SJSA1 (cell line): ENCODE measurements around the gene PTTG2. TPM values are rescaled to one million over a fixed set of nuclear protein-coding genes. Genes with fewer than 3 reads are reported as not detected.
"Not testable (repeated sequence)": the region's sequence is repeated elsewhere in the genome, so short reads cannot be mapped to it uniquely, and the experiment has no call there.

Experiments
- DNase-seq, 2 experiments: peaks; one replicate each; pipeline ENCODE4 v3.0.0-alpha.2; 2015 to 2020; ENCODE audit warnings: low spot score in 2 of 2, low read depth in 1 of 2
- H3K27ac ChIP-seq: fragments of 250-450 bp; sonication (Bioruptor Pico); 2 replicates; pipeline ENCODE4 v1.5.1; 2020; ENCODE audit warnings: mild to moderate bottlenecking, moderate library complexity
- H3K27me3 ChIP-seq: fragments of 250-450 bp; sonication (Bioruptor Pico); replicated peaks from 2 replicates; pipeline ENCODE4 v1.5.1; 2020; ENCODE audit warnings: mild to moderate bottlenecking, moderate library complexity
- H3K36me3 ChIP-seq: fragments of 250-450 bp; sonication (Bioruptor Pico); 2 replicates; pipeline ENCODE4 v1.5.1; 2020; ENCODE audit warnings: mild to moderate bottlenecking
- H3K4me1 ChIP-seq: fragments of 250-450 bp; sonication (Bioruptor Pico); replicated peaks from 2 replicates; pipeline ENCODE4 v1.6.1; 2021; ENCODE audit warnings: mild to moderate bottlenecking
- H3K4me3 ChIP-seq: fragments of 250-450 bp; sonication (Bioruptor Pico); 2 replicates; pipeline ENCODE4 v1.5.1; 2020; ENCODE audit warnings: mild to moderate bottlenecking
- H3K9me3 ChIP-seq: fragments of 250-450 bp; sonication (Bioruptor Pico); replicated peaks from 2 replicates; pipeline ENCODE4 v1.5.1; 2020; ENCODE audit warnings: mild to moderate bottlenecking
- total RNA-seq: library from RNA; depleted of rRNA; stranded (reverse); fragments of >200 nt; shearing (Covaris generic); gene quantifications from 2 replicates; pipeline ENCODE4 v1.2.3, GENCODE V29; 2014

PTTG2 gene
- total RNA-seq, 1 experiment from 2014 or later, result not detected

DNA sequence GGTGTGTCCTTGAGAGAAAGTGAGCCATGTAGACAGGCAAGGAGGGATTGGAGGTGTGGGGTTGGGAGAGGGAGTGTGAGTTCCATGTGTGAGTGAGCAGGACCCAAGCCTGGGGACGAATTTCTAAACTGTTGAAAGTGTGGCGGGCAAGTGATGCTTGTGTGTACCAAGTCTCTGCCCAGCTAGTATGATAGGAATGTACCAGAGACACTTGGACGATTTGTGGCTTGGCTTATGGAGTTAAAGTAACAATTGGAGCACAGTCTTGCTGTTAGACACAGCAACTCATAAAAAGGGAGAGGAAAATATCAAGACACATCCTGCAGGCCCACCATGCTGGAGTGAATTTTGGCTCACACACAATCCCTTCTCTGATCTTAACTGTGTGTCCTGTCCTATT lies 8.5 kb downstream of the PTTG2 start:
- no peaks in the 10 kb centered on the region for H3K9me3 ChIP-seq
- H3K4me3 ChIP-seq, result no peak overlapping the region
- H3K36me3 ChIP-seq, result no peaks in the 10 kb centered on the region
- H3K27me3 ChIP-seq, result no peaks in the 10 kb centered on the region
- no peak overlapping the region for H3K27ac ChIP-seq
- H3K4me1 ChIP-seq, result no peaks in the 10 kb centered on the region; the same call in 1 of the 2 replicates
- DNase-seq, result no peak

DNA sequence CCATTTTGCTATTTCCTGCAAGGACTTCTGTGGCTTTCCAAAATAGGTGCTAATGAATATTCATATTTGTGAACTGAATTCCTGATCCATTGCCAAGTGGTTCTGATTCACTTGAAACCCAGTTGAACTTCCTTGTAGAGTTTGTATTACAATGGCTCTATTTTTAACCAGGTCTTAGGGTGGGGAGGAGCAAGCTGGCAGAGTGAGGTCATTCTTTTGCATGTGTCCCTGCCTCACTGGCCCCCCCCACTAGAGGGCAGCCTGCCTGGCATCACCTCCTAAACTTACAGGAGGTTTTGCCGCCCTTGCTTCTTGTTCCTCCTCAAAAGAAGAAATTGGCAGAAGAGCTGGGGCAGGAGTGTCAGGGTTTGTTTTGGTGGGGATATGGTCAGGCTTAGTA lies 10.5 kb downstream of the PTTG2 start:
- Histone ChIP-seq H3K27me3 (no peaks in the 10 kb centered on the region), H3K36me3 (no peaks in the 10 kb centered on the region), H3K4me3 (no peak overlapping the region), H3K27ac (no peak overlapping the region), H3K4me1 (no peaks in the 10 kb centered on the region; the same call in 1 of the 2 replicates), H3K9me3 (no peaks in the 10 kb centered on the region)
- DNase-seq, result peak; percentile 30 to 52

DNA sequence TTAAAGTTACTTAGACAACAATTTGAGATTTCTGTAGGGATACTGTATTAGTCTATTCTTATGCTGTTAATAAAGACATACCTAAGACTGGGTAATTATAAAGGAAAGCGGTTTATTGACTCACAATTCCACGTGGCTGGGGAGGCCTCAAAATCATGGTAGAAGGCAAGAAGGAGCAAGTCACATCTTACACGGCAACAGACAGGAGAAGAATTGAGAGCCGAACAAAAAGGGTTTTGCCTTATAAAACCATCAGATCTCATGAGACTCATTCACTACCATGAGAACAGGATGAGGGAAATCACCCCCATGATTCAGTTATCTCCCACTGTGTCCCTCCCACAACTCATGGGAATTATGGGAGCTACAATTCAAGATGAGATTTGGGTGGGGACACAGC lies 11.0 kb downstream of the PTTG2 start:
- no peaks in the 10 kb centered on the region for H3K27me3 ChIP-seq
- no peak overlapping the region for H3K4me3 ChIP-seq
- H3K27ac ChIP-seq, result no peak overlapping the region
- no peaks in the 10 kb centered on the region for H3K9me3 ChIP-seq
- no peaks in the 10 kb centered on the region; the same call in 1 of the 2 replicates for H3K4me1 ChIP-seq
- H3K36me3 ChIP-seq, result no peaks in the 10 kb centered on the region
- DNase-seq, result no peak

DNA sequence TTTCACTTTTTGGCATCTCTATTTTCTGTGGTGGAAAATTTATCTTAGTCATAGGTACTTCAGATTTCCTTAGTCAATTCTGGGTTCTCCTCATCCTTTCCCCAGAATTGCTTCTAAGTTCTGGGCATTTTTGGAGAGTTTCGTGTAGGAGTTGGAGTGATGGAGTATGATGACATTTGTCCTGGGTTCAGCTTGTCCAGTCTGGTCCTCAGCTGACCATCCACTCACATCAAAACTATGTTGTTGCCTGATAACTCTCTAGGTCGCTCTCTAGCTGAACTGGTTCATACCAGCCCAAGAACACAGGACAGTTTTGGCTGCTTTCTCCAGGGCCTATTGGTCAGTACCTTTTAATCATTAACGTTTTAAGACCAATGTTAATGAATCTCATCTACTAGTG lies 13.2 kb downstream of the PTTG2 start:
- no peak for DNase-seq
- Histone ChIP-seq H3K9me3 (no peaks in the 10 kb centered on the region), H3K27me3 (no peaks in the 10 kb centered on the region), H3K36me3 (peaks cover 4% of the 10 kb centered on the region), H3K4me3 (no peak overlapping the region), H3K27ac (no peak overlapping the region), H3K4me1 (peaks cover 2% of the 10 kb centered on the region)

DNA sequence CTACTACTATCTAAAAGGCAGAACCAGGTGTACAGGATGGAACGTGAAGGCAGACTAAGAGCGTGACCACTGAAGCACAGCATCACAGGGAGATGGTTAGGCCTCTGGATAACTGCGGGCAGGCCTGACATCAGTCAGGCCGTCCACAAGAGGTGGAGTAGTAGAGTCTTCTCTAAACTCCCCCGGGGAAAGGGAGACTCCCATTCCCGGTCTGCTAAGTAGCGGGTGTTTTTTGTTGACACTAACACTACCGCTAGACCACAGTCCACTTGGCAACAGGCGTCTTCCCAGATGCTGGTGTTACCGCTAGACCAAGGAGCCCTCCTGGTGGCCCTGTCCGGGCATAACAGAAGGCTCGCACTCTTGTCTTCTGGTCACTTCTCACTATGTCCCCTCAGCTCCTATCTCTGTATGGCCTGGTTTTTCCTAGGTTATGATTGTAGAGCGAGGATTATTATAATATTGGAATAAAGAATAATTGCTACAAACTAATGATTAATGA lies 15.2 kb downstream of the PTTG2 start:
- not testable (repeated sequence) for H3K27me3 ChIP-seq, H3K36me3 ChIP-seq, H3K4me1 ChIP-seq, DNase-seq, H3K9me3 ChIP-seq, H3K27ac ChIP-seq, H3K4me3 ChIP-seq

DNA sequence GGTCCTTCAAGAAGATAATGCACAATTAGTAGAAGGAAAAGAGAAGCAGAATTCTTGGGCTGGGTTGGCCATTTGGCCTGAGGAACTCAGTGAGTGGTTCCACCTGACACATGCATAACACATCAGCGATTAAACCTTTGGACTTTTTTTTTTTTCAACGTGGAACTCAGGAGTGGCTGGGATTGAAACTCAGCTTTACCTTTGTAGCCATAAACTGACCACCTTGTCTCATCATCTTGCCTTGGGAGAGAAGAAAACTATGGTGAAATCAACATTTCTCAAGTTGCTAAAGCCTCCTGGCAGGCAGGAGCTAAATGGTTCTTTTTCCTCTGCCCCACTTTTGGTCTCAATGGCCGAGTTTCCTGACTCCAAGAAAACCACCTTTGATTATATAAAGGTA lies 16.3 kb downstream of the PTTG2 start:
- peaks cover 13% of the 10 kb centered on the region for H3K4me1 ChIP-seq
- H3K4me3 ChIP-seq, result peak overlapping the region; percentile 87; the same call in 1 of the 2 replicates
- H3K27ac ChIP-seq, result no peak overlapping the region
- peaks cover 4% of the 10 kb centered on the region for H3K36me3 ChIP-seq
- no peak for DNase-seq
- H3K27me3 ChIP-seq, result no peaks in the 10 kb centered on the region
- no peaks in the 10 kb centered on the region for H3K9me3 ChIP-seq

DNA sequence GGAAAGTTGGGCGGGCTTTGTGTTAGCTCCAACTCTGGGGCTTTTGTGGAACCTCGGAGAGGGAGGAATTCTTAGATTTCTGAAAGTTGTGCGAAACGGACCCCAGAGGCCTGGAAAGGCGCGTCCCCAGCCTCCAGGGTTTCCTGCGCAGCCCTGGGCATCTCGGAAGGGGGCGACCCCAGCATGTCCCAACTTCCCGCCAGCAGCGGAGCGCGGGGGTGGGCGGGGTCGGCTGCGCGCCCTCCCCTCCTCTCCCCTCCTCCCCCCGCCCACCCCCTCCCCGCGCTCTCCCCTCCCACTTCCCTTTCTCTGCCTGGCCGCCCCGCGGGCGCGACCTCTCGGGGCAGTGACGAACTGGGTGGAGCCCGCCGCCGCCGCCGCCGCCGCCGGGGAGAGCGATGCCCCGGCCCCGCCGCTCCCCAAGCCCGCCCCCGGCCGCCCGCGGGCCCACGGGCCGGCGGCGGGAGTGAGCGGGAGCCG lies 16.8 kb downstream of the PTTG2 start:
- H3K36me3 ChIP-seq, result peaks cover 4% of the 10 kb centered on the region
- peak overlapping the region; percentile 87 for H3K4me3 ChIP-seq
- no peaks in the 10 kb centered on the region for H3K9me3 ChIP-seq
- peak in 1 of 2 experiments; percentile 70 for DNase-seq
- H3K27me3 ChIP-seq, result no peaks in the 10 kb centered on the region
- peak overlapping the region; percentile 77 for H3K27ac ChIP-seq
- H3K4me1 ChIP-seq, result peaks cover 18% of the 10 kb centered on the region

DNA sequence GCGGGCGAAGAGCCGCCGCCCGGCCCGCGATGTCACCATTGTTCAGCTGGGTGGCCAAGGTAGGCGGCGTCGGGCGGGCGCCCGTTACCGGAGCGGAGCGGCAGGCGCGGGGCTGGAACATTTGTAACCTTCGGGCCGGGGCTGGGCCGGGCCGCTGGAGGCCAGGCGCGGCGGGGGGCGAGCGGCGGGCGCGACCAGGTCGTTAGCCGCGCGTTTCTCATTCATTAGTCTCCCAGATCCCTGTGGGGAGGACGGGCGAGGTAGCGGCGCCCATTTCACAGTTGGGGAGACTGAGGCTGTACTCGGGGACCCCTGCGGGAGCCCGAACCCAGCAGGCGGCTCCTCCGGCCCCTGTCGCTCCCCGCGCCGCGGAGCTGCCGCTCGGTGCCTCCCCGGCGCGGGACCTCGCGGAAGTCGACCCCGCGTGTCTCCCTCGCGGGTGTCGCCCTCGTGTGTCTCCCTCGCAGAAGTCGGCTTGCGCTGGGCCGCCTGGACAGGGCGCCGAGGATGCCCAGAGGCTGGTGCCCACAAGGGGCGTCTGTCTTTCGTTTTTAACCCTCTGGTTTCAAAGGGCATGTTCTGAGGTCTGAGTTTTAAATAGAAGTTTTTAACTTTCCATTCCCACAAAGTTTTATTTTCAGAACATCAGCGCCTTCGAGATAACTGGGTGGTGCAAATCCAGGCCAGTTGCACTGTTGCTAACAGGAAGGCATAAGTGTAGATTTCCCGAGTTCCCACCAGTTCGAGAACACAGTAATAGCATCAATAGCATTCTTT lies 17.5 kb downstream of the PTTG2 start:
- H3K4me1 ChIP-seq, result peaks cover 24% of the 10 kb centered on the region
- peak overlapping the region; percentile 77 for H3K27ac ChIP-seq
- no peaks in the 10 kb centered on the region for H3K27me3 ChIP-seq
- peaks cover 4% of the 10 kb centered on the region for H3K36me3 ChIP-seq
- peak overlapping the region; percentile 87 for H3K4me3 ChIP-seq
- H3K9me3 ChIP-seq, result no peaks in the 10 kb centered on the region
- DNase-seq, result peak; percentile 56 to 67

DNA sequence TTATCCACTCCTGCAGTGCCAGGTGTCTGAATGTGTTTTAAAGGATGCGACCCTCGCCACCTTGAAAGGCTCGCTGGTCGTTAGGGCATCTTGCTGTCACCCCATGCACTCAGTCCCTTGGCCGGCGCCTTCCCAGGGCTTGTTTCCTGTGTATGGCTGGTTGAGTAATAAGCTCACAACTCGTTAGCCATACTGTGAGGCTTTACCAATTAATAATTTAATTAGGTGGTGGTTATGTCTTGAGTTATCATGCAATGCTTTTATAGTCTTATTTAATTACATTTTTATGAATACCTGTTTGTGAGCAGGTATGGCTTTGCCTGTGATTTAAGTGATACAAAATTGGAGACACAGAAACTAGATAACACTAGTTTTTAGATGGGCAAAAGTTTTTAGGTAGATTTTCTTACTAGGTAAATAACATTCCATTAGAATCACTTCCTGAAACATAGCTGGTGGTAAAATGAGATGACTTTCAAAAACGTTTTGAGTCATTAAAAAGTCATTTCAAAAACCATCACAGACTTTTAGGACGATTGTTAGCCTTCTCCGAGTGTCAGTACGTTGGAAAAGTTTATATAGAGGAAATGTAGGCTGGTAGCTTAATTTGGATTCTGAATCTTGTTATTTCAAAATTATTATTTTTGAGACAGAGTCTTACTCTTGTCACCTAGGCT lies 18.2 kb downstream of the PTTG2 start:
- Histone ChIP-seq H3K27me3 (no peaks in the 10 kb centered on the region), H3K9me3 (no peaks in the 10 kb centered on the region), H3K36me3 (peaks cover 4% of the 10 kb centered on the region), H3K27ac (peak overlapping the region; percentile 77), H3K4me3 (peak overlapping the region; percentile 87), H3K4me1 (peaks cover 26% of the 10 kb centered on the region)
- DNase-seq, result no peak

DNA sequence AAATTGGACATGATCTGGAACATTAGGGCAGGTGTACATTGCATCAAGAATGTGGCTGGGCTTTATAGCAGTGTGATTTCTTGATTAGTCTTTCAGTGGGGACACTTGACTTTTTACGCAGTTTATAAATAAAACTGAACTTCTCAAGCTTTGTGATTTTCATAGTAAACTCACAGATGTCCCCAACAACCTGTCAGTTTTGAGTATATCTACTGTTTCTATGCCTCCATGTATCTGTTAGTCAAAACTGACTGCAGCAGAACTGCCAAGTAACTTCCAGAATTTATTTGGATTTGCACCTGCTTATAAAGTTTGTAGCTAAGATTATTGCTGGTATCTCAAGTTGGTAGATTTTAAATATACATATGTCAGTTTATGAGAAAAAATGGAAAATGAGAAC lies 20.0 kb downstream of the PTTG2 start:
- Histone ChIP-seq H3K27ac (no peak overlapping the region), H3K27me3 (no peaks in the 10 kb centered on the region), H3K9me3 (no peaks in the 10 kb centered on the region), H3K36me3 (peaks cover 4% of the 10 kb centered on the region), H3K4me3 (no peak overlapping the region), H3K4me1 (peaks cover 29% of the 10 kb centered on the region)
- no peak for DNase-seq

DNA sequence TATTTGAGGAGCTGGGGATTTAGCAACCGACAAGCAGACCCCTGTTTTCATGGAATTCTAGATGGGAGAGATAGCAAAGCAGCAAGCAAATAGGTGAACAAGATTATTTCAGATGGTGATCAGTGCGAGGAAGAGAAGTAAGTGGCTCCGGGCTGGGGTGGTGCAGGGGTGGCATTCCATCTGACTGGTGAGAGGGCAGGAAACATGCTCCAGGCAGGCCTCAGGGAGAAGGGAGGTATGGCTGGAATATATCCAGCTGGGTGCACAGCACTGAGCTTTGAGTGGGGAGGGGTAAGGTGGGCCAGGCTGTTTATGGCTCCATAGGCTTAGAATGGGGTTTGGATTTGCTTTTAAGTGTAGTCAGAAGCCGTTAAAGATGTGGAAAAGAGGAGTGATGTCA lies 21.2 kb downstream of the PTTG2 start:
- Histone ChIP-seq H3K27me3 (no peaks in the 10 kb centered on the region), H3K4me1 (peaks cover 29% of the 10 kb centered on the region), H3K27ac (no peak overlapping the region), H3K9me3 (no peaks in the 10 kb centered on the region), H3K4me3 (no peak overlapping the region), H3K36me3 (peaks cover 4% of the 10 kb centered on the region)
- no peak for DNase-seq

DNA sequence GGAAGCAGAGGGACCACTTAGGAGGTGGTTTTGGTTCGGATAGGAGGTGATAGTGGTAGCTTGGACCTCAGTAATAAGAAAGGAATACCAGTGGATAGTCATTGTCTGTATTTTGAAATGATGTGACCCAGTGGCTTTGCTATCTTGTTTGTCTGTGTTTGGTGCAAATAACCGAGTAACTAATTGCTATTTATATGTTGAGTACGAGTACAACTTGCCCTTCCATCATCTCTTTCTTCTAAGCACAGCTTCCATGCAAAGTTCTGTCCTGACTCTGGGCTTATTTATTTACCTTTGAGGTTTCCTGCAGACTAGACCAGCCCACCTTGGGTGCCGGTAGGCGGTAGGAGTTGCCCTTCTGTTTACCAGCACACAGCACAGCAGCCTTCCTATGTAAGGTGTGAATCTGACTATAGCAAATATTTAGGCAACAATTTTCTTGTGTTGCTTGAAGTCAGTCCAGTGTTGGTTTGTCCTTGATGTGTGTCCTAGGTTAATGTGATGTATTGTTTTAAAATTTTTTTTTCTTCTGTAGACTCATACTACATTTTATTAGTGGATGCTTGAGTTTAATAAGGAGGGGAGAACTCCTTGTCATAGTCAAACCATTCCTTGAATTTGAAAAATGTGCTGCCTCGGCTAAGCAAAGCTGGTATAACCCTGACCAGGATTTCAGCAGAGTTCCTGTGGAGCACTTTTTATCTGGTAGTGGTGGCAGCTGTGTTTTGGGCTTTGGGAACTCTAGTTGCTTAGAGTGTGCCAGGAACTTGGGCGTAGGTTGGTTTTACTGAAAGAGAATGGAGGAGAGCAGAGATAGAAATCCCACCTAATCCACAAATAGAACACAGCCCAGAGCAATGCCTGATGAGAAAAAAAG lies 21.9 kb downstream of the PTTG2 start:
- no peaks in the 10 kb centered on the region for H3K27me3 ChIP-seq
- peaks cover 4% of the 10 kb centered on the region for H3K36me3 ChIP-seq
- H3K9me3 ChIP-seq, result no peaks in the 10 kb centered on the region
- peak in 1 of 2 experiments; percentile 36 for DNase-seq
- H3K4me3 ChIP-seq, result no peak overlapping the region
- H3K4me1 ChIP-seq, result peaks cover 29% of the 10 kb centered on the region
- H3K27ac ChIP-seq, result peak overlapping the region; percentile 39; the same call in 1 of the 2 replicates

DNA sequence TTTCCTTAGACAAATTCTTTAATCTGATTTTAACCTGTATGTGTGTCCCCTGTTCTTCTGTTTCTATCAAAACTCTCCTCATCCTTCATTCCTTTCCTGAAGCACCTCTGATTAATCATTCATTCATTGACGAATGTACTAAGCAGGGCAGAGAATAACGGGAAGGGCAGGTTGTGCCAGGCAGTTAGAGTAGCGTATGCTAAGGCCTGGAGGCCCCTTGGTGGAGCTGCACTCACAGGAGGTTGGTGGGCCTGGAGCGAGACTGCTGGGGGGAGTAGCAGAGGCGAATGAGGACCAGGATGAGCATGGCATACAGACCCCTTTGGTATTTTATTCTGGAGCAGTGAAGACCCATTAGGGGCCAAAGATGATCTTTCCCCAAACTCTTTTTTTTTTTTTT lies 22.5 kb downstream of the PTTG2 start:
- Histone ChIP-seq H3K9me3 (no peaks in the 10 kb centered on the region), H3K27me3 (no peaks in the 10 kb centered on the region), H3K4me3 (no peak overlapping the region), H3K27ac (peak overlapping the region; percentile 39; the same call in 1 of the 2 replicates), H3K36me3 (no peaks in the 10 kb centered on the region; the same call in 1 of the 2 replicates), H3K4me1 (peaks cover 29% of the 10 kb centered on the region)
- no peak for DNase-seq
